Peyer's patch (tissue), 4 donors: Measurements from ENCODE around the gene BEX1.
"Not testable (repeated sequence)": the region's sequence is repeated elsewhere in the genome, so short reads cannot be mapped to it uniquely, and the experiment has no call there.

Experiments
- POLR2A ChIP-seq, 2 donors: fragments of 450-650 bp; IDR thresholded peaks; one replicate each; pipeline ENCODE4 v1.5.1; 2017; ENCODE audit warnings: antibody characterized with exemption in 2 of 2, mild to moderate bottlenecking in 2 of 2, moderate library complexity in 2 of 2
- TF ChIP-seq, protein P1 (sequence below), 6 experiments: fragments of 450-650 bp in 4 of 6; fragments of 200-600 bp in 2 of 6; sonication (generic) in 1 of 6; IDR thresholded peaks; one replicate each; pipeline ENCODE4 v1.5.1; 2017 to 2019; ENCODE audit warnings: antibody characterized with exemption in 6 of 6, mild to moderate bottlenecking in 3 of 6, moderate library complexity in 1 of 6

DNA sequence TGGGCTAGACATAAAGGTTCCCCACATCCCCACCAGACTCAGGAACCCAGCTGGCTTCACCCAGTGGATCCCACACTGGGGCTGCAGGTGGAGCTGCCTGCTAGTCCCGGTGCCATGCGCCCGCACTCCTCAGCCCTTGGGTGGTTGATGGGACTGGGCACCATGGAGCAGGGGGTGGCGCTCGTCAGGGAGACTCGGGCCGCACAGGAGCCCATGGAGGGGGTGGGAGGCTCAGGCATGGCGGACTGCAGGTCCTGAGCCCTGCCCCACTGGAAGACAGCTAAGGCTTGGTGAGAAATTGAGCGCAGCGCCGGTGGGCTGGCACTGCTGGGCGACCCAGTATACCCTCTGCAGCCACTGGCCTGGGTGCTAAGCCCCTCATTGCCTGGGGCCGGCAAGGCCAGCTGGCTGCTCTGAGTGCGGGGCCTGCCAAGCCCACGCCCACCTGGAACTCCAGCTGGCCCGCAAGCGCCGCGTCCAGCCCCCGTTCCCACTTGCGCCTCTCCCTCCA, 43.3 kb upstream of the BEX1 start:
- TF ChIP-seq, protein P1, sequence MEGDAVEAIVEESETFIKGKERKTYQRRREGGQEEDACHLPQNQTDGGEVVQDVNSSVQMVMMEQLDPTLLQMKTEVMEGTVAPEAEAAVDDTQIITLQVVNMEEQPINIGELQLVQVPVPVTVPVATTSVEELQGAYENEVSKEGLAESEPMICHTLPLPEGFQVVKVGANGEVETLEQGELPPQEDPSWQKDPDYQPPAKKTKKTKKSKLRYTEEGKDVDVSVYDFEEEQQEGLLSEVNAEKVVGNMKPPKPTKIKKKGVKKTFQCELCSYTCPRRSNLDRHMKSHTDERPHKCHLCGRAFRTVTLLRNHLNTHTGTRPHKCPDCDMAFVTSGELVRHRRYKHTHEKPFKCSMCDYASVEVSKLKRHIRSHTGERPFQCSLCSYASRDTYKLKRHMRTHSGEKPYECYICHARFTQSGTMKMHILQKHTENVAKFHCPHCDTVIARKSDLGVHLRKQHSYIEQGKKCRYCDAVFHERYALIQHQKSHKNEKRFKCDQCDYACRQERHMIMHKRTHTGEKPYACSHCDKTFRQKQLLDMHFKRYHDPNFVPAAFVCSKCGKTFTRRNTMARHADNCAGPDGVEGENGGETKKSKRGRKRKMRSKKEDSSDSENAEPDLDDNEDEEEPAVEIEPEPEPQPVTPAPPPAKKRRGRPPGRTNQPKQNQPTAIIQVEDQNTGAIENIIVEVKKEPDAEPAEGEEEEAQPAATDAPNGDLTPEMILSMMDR (IDR thresholded peaks at IDR 0.05): not testable (repeated sequence)
- TF ChIP-seq POLR2A (IDR thresholded peaks at IDR 0.05): not testable (repeated sequence)
